ENCODE measurements around the gene UNCX. TPM values are rescaled to one million over a fixed set of nuclear protein-coding genes. Genes with fewer than 3 reads are reported as not detected.

The UNCX gene
- polyA plus RNA-seq, 1 donor (not counting 4 experiments of a cell fraction or from before 2014, with no cell fraction given): not detected

DNA sequence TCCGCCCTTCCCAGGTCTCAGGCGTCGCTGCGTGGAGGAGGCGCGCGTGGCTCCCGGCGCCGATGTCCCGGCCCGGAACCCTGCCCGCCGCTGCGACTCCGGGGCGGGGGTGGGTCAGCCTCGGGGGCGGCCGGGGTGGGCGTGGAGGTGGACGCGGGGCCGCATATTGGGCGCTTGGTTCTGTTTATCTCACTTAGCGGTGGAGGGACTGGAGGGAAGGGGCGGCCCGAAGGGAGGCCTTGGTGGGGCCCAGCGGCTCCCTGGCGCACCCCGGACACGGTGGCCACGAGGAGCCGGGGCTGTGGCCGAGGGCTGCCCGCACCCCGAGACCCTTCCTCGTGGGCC, 8.6 kb downstream of the UNCX start:
- Histone ChIP-seq H3K9ac (ENCODE audit: control insufficient read depth, extremely low read depth, insufficient read depth, low read length) (no peak overlapping the region), H3K36me3 (ENCODE audit: control insufficient read depth in 2 of 2, extremely low read depth in 1 of 2, insufficient read depth in 2 of 2, low read length in 2 of 2) (no peaks in the 10 kb centered on the region), H4K20me1 (ENCODE audit: control insufficient read depth, extremely low read depth, insufficient read depth, low read length) (peaks cover 2% of the 10 kb centered on the region), H3K9me3 (ENCODE audit: control insufficient read depth, low read depth, low read length) (no peaks in the 10 kb centered on the region), H3K4me1 (ENCODE audit: control insufficient read depth, extremely low read depth, insufficient read depth, low read length) (no peaks in the 10 kb centered on the region), H3K4me3 (ENCODE audit: control insufficient read depth in 2 of 3, extremely low read depth in 1 of 3, insufficient read depth in 2 of 3, low read depth in 1 of 3, low read length in 3 of 3) (no peak overlapping the region), H3K79me2 (ENCODE audit: control insufficient read depth, insufficient read depth, low read length) (no peaks in the 10 kb centered on the region), H2AFZ (ENCODE audit: control insufficient read depth, low read length) (no peak overlapping the region), H3K27me3 (ENCODE audit: control insufficient read depth, extremely low read depth, insufficient read depth, low read length) (peaks cover 94% of the 10 kb centered on the region), H3K4me2 (ENCODE audit: control insufficient read depth, extremely low read depth, insufficient read depth, low read depth, low read length) (no peak overlapping the region), H3K27ac (ENCODE audit: control insufficient read depth, insufficient read depth, low read length) (no peak overlapping the region), H3K9me1 (ENCODE audit: control insufficient read depth, extremely low read depth, insufficient read depth, low read length) (no peaks in the 10 kb centered on the region)
- no peak for DNase-seq (ENCODE audit: low read depth, low spot score)
- TF ChIP-seq CTCF (optimal IDR thresholded peaks at IDR 0.05 in 1 of 3, IDR thresholded peaks at IDR 0.05 in 1 of 3, conservative IDR thresholded peaks at IDR 0.05 in 1 of 3; ENCODE audit: extremely low read depth in 1 of 3, insufficient read depth in 2 of 3, low read length in 3 of 3): no peak
- peak; percentile 56 for TF ChIP-seq EZH2 (IDR thresholded peaks at IDR 0.05; ENCODE audit: low read length)
- dilution Hi-C loops (cut with MboI; ENCODE audit: extremely low pct_ligation_motif_present, low sequenced_read_pairs): no loop called here
- FAIRE-seq: no peak

GRCh38 chr7:1241603-1242255, 9.1 kb downstream of the UNCX start:
- Histone ChIP-seq H3K9me3 (ENCODE audit: control insufficient read depth, low read depth, low read length) (no peaks in the 10 kb centered on the region), H3K9ac (ENCODE audit: control insufficient read depth, extremely low read depth, insufficient read depth, low read length) (no peak overlapping the region), H3K27ac (ENCODE audit: control insufficient read depth, insufficient read depth, low read length) (no peak overlapping the region), H4K20me1 (ENCODE audit: control insufficient read depth, extremely low read depth, insufficient read depth, low read length) (peaks cover 2% of the 10 kb centered on the region), H3K36me3 (ENCODE audit: control insufficient read depth in 2 of 2, extremely low read depth in 1 of 2, insufficient read depth in 2 of 2, low read length in 2 of 2) (no peaks in the 10 kb centered on the region), H3K9me1 (ENCODE audit: control insufficient read depth, extremely low read depth, insufficient read depth, low read length) (no peaks in the 10 kb centered on the region), H3K4me1 (ENCODE audit: control insufficient read depth, extremely low read depth, insufficient read depth, low read length) (no peaks in the 10 kb centered on the region), H3K27me3 (ENCODE audit: control insufficient read depth, extremely low read depth, insufficient read depth, low read length) (peaks cover 98% of the 10 kb centered on the region), H3K4me2 (ENCODE audit: control insufficient read depth, extremely low read depth, insufficient read depth, low read depth, low read length) (no peak overlapping the region), H3K79me2 (ENCODE audit: control insufficient read depth, insufficient read depth, low read length) (no peaks in the 10 kb centered on the region), H3K4me3 (ENCODE audit: control insufficient read depth in 2 of 3, extremely low read depth in 1 of 3, insufficient read depth in 2 of 3, low read depth in 1 of 3, low read length in 3 of 3) (no peak overlapping the region), H2AFZ (ENCODE audit: control insufficient read depth, low read length) (no peak overlapping the region)
- no peak for DNase-seq (ENCODE audit: low read depth, low spot score)
- dilution Hi-C loops (cut with MboI; ENCODE audit: extremely low pct_ligation_motif_present, low sequenced_read_pairs): no loop called here
- FAIRE-seq: no peak
- TF ChIP-seq EZH2 (IDR thresholded peaks at IDR 0.05; ENCODE audit: low read length): peak; percentile 97
- no peak for TF ChIP-seq CTCF (optimal IDR thresholded peaks at IDR 0.05 in 1 of 3, IDR thresholded peaks at IDR 0.05 in 1 of 3, conservative IDR thresholded peaks at IDR 0.05 in 1 of 3; ENCODE audit: extremely low read depth in 1 of 3, insufficient read depth in 2 of 3, low read length in 3 of 3)

Measured in keratinocyte (primary cell).